ENCODE results near the gene PRAC1.

Gene PRAC1

DNA sequence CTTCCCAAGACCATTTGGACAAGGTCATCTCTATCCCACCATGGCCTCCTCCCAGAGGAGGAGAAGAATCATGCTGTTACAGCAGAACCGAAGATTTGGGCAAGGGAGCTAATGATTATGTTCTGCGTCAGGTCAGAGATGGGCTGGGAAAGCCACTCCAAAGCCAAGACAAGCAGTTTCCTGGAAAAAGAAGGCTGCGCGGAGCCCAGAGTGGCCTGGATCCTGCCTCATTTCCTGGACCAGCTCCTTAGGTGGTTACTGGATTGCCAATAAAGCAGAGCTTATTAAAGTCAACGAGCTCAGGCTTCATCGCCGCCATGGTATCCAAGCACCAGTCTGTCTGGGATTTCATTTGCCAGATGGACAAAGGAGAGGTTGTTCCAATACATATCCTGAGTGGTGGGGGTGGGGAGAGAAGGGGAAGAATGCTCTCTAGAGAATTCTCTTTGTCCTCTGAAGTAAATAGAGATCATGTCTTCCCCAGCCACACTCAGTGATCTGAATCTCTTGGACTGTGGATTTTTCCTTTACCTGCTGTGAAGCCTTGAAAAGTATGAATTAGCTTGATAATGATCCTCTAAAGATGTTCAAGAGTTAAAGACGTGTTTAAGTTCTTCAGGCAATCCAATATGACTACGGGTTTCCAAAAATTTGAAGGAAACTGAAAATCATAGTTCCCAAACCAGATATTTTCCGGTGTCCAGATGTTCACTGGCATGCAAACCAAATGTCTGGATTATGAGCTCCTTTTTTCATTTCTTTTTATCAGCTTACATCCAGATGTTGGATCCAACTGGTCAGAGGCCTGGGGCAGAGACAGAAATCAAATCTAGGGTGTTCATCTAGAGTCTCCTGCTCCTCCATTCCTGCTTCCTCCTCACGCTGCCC, 17.7 kb downstream of the PRAC1 start:
- no peak for DNase-seq (ENCODE audit: low read depth)

- no peak for DNase-seq (ENCODE audit: low read depth)
Measured at GRCh38 chr17:48701864-48702532, 20.3 kb downstream of the PRAC1 start.

GRCh38 chr17:48693178-48693577, 29.1 kb downstream of the PRAC1 start:
- DNase-seq (ENCODE audit: low read depth) = no peak

GRCh38 chr17:48692049-48692448, 30.3 kb downstream of the PRAC1 start:
- DNase-seq (ENCODE audit: low read depth) = no peak

- no peak for DNase-seq (ENCODE audit: low read depth)
Measured at GRCh38 chr17:48690655-48691054, 31.7 kb downstream of the PRAC1 start.

DNA sequence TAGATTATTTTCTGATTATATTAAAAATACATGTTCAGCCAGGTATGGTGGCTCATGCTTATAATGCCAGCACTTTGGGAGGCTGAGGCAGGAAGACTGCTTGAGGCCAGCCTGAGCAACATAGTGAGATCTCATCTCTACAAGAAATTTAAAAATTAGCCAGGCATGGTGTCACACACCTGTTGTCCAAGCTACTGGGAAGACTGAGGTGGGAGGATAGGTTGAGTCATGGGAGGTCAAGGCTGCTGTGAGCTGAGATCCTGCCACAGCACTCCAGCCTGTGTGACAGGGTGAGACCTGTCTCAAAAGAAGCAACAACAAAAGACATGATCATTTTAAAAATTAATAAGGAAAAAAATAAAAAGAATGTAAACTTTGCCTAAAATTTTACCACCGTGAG, 40.7 kb downstream of the PRAC1 start:
- DNase-seq (ENCODE audit: low read depth) = no peak

- no peak for DNase-seq (ENCODE audit: low read depth)
Measured at GRCh38 chr17:48679385-48680096, 42.8 kb downstream of the PRAC1 start.

DNA sequence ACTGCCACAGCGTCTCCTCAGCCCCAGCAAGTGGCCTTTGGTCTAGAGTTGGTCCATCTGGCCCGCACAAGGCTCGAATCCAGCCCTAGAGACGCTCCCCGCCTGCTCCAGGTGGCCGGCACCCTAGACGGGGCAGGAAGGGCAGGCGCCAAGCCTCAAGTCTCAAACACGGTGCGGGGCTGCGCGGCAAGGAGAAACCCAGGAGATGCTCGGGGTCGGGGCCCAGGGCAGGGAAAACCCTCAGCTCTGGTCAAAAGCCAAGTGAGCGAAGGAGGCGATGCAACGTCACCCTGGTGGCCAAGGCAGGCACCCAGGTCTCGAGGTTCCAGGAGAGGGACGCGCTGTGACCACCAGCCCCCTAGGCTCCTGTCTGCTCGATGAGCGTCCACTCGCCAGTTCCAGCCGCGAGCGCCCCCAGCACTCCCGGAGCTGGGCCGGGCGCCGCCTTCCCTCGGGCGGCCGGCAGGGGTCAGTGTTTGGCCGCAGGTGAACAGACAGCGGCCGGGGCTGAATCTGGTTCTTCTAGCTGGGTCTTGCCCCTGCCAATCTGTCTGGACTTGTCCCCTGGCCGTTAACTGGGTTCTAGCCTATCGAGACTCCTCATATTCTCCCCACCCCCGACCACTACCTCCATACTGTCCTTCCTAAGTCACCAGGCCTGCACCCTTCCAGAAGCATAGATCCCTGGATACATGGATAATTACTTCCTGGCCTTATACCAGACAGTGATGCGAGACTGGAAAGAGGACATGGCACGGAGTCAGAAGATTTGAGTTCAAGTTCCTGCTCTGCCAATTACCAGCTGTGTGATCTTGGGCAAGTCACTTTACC, 44.0 kb downstream of the PRAC1 start:
- peak; percentile 73 for DNase-seq (ENCODE audit: low read depth)

DNA sequence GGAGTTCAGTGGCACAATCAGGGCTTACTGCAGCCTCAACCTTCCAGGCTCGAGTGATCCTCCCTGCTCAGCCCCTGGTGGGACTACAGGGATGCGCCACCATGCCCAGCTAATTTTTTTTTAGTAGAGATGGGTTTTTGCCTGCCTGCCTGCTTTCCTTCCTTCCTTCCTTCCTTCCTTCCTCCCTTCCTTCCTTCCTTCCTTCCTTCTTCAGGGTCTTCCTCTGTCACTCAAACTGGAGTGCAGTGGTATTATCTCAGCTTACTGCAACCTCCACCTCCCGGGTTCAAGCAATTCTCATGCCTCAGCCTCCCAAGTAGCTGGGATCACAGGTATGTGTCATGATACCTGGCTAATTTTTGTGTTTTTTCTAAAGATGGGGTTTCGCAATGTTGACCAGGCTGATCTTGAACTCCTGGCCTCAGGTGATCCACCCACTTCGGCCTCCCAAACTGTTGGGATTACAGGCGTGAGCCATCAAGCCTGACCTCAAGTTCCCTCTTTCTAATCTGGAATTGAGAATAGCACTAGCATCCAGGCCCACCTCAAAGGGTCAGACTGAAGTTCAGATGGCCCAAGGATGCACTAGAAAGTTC, 45.3 kb downstream of the PRAC1 start:
- DNase-seq (ENCODE audit: low read depth) = no peak

GRCh38 chr17:48672340-48672739, 50.0 kb downstream of the PRAC1 start:
- DNase-seq (ENCODE audit: low read depth) = no peak
